Activated CD4-positive, alpha-beta T cell treated with anti-CD3 and anti-CD28 coated beads, Interleukin-2, amount 50 U/mL, for 48 hours (primary cell): ENCODE results near the gene MAB21L4.

Experiments used
- DNase-seq, 2 experiments: peaks; one replicate each; pipeline ENCODE4 v3.0.0-alpha.2; 2020

The MAB21L4 gene

DNA sequence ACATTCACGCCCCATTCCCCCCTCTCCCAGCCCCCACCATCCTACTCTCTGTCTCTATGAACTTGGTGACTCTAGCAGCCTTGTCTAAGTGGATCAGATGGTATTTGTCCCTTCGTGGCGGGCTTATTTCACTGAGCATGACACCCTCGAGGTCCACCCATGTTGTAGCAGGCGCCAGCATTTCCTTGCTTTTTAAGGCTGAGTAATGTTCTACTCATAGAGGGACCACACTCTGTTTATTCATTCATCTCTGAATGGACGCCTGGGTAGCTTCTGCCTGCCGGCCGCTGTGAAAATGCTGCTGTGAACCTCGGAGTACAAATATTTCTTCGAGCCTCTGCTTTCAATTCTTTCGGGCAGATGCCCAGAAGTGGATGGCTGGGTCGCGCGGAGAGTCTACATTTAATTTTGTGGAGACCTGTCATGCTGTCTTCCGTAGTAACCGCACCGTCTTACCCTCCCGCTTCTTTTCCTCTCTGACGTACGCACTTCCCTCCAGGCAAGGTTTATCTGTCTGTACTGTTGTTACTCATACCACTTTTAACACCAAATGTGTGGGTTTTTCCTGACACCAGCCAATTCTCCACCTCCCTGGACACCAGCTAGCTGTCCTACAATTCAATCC, 15.8 kb upstream of the MAB21L4 start:
- DNase-seq: no peak

DNA sequence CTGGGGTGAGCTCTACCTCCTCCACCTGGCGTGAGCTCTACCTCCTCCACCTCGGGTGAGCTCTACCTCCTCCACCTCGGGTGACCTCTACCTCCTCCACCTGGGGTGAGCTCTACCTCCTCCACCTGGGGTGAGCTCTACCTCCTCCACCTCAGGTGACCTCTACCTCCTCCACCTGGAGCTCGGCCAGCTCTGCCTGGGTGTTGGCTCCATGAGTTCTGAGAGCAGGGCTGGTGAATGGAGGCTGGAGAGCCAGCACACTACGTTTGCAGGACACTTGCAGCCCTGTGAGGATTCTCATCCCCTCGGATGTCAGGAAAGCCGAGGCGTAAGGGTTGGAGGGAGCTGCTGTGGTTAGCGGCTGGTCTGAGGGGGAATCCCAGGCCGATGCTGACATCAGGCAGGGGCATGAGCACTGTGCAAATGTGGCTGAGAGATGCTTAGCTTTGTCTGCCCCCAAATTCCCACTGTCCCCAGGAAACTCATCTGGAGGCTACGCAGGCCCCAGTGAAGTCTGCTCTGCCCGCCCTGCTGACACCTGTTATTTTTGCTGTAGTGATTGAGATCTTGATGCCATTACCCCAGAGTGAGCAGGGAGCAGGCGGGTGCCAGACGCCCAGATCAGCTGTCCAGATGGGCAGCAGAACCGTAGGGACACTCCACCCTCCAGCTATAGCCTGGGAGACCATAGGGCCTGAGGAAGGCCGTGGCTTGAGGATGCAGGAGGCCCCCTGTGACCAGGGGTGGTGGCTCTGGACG, 13.4 kb upstream of the MAB21L4 start:
- DNase-seq: no peak

- no peak for DNase-seq
Observed at GRCh38 chr2:240906911-240907590, 11.1 kb upstream of the MAB21L4 start.

GRCh38 chr2:240906141-240906910, 10.4 kb upstream of the MAB21L4 start, which contains the start of gene CROCC2:
TSS of gene CROCC2 (plus strand) at chr2:240906336. CDS start at chr2:240906514, 178 bp downstream.
- no peak for DNase-seq

GRCh38 chr2:240905176-240905781, 9.3 kb upstream of the MAB21L4 start:
- DNase-seq: no peak

DNA sequence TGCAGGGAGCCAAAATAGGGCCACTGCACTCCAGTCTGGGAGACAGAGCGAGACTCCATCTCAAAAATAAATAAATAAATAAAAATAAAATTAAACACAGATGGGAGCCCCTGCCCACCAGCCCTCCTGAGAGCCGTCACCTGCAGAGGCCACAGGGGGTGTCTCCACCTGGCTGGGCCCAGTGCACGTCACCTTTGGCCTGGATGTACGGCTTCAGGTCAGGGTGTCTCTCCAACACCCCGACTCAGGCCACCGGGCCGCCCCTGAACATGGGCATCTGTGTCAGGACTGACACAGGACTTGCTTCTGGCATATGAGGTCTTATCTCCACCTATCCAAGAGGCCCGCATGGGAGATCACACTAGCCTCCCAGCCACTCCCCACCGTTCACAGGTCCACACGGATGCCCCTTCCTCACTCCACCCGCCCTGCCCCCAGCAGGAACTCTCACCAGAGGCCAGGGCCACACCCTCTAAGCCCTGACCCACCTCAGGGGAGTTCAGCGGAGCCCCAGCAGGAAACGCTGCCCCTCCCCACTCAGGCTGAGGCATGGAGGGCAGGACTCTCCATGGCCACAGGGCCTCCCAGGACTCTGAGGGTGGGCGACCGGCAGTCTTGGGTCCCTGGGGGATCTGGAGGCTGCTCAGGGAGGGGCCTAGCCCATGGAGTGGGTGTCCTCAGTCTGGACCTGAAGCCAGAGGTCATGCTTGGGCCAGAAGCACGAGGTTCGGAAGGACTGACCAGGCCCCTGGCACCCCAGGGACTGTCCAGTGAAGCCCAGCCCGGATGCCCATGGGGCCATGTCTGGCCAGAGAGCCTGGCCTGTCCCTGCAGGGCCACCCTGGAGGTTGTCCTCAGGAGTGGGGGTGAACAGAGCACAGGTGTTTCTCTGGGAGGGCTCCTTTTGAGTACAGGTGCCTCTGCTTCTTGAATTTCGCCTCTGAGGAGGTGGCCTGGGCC, 8.5 kb upstream of the MAB21L4 start:
- DNase-seq: no peak

DNA sequence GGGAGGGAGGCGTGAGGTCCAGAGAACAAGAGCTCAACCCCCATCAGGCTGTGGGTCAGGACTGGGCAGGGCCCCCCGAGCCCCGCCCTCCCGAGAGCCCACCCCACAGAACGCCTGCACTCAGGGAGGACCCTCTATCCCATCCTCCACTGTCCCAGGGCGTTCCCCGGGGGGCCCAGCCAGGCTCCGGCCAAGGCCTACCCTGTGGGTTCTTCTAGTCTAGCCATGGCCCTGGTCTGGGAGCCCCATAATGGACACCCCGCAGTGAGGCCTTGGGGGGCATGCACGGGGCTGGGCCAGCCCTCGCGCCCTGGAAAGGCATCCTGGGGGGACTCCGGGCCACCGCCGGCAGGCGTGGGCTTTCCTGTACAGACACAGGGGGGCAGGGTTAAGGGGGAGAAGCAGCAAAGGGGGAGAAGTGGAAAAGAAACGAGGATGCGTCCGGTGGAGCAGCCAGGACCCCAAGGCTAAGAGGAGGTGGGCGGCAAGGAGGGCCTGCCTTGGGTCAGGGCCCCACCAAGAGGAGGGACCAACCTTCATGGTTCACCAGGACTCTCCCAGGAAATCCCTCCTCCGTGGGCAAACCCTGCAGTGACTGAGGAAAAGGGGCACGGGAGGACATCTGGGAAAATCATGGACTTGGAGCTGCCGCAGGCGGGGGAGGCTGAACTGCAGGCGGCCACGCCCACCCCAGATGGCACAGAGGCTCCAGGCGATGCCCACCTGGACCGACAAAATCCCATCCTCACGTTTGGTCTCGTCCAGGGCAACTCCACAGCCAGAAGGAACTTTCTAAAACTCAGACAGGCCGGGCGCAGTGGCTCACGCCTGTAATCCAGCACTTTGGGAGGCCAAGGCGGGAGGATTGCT, 7.5 kb upstream of the MAB21L4 start:
- DNase-seq: no peak

DNA sequence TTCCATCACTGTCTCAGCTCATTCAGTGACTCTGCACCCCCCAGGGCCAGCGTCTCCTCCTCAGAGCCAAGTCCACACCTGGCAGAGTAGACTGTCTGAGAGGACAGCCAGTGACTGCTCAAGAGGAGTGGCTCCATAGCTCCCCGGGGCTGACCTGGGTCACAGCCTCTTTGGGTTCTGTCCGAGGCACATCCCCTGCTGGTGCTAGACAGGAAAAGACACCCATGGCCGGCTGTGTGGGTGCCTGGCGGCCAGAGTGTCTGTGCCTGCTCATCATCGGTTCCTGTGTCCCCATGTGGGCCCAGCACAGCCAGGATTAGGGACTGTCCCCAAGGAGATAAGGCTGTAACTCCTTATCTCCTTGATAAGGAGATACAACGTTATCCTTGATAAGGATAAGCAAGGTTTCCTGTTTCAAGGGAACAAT, 6.7 kb upstream of the MAB21L4 start:
- no peak for DNase-seq

DNA sequence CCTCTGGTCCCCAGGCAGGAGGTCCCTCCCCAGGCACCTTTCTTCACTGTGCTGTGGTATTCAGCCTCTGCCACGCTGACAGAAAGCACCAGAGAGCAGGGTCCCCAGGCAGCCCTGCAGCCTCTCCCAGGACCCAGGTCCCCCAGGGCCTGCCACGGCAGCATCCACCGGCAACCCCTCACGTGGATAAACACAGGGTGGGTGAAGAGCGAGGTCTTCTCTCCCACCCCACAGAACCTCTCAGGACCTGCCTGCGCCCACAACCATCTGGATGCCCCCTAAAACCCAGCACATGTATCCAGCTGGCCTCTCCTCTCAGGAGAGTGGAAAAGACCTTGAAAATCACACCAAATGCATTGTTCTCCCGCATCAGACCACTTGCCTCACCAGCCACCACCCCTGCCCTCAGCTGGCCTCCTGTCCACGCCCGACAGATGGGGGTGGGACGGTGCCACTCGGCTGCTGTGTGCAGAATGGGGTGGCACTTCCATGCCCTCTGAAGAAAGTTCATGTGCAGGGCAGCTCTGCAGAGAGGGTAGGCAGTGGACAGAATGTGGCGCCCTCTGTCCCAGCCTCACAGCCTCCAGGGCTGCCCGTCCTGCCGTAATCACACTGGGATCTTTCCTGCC, 6.1 kb upstream of the MAB21L4 start:
- DNase-seq: no peak

DNA sequence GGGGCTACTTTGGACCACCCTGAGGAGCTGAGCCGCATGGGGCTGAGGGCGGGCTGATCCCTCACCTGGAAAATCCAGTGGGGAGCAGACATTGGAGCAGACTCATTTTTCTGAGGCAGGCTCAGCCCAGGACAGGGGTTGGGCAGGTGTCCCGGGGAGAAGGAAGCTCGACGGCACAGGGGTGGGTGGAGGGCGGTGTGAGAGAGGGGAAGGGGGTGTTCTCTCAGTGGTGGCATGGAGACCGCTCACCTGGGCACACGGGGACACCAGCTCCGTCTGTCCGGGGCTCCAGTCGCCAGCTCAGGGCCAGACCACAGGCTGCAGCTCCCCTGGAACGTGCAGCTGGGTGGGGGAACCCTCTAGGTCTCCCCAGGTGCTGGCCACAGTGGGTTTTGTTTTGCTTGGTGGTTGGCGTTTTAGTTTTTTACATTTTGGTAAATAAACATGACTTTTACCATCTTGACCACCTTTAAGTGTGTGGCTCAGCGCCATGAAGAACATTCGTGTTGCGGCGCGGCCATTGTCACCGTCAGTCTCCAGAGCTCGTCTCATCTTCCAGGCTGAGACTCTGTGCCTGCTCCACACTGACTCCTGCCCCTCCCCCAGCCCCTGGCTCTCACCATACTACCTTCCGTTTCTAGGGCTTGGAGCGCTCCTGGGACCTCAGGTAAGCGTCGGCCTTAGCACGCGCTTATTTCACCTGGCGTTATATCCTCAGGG, 4.3 kb upstream of the MAB21L4 start:
- DNase-seq: no peak

GRCh38 chr2:240899468-240899865, 3.5 kb upstream of the MAB21L4 start:
- DNase-seq: no peak

- no peak for DNase-seq
Observed at GRCh38 chr2:240898731-240899467, 2.9 kb upstream of the MAB21L4 start.

GRCh38 chr2:240898108-240898730, 2.3 kb upstream of the MAB21L4 start:
- DNase-seq: no peak

- no peak for DNase-seq
Observed at GRCh38 chr2:240896871-240897692, 1.1 kb upstream of the MAB21L4 start.

DNA sequence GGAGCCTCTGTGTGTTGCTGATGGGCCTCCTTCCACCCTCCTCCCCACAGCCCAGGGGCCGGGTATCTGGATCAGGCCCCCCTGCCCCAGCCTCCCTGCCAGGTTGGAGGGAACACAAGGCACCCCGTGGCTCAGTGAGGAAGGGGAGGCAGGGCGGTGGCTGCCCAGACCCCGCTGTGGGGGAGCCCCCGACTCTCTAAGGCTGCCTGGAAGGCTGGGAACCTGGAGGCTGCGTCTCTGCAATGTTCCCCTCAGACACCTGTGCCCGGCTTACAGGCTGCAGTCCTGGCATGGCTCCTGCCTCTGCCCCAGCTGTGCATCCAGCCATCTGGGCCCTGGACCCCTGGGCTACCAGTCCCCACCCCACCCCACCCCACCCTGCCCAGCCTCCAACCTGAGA, 438 bp upstream of the MAB21L4 start:
- DNase-seq: no peak

GRCh38 chr2:240894836-240895558, 959 bp downstream of the MAB21L4 start:
- no peak for DNase-seq
